WI38 (cell line): ENCODE results near the gene MRGPRF.

ENCODE experiments used
- H3K4me3 ChIP-seq: 2 replicates; pipeline ENCODE4 v1.5.1; 2011; ENCODE audit warnings: low read depth, mild to moderate bottlenecking, control low read depth, low read length
- TF ChIP-seq, protein P1 (sequence below): IDR thresholded peaks from 2 replicates; pipeline ENCODE4 v1.5.1; 2012; ENCODE audit warnings: low read depth, mild to moderate bottlenecking, control low read depth, low read length

Gene MRGPRF

GRCh38 chr11:69009441-69010211 is 3.4 kb downstream of the MRGPRF start:
- peak overlapping the region; percentile 87 for H3K4me3 ChIP-seq
- TF ChIP-seq, protein P1, sequence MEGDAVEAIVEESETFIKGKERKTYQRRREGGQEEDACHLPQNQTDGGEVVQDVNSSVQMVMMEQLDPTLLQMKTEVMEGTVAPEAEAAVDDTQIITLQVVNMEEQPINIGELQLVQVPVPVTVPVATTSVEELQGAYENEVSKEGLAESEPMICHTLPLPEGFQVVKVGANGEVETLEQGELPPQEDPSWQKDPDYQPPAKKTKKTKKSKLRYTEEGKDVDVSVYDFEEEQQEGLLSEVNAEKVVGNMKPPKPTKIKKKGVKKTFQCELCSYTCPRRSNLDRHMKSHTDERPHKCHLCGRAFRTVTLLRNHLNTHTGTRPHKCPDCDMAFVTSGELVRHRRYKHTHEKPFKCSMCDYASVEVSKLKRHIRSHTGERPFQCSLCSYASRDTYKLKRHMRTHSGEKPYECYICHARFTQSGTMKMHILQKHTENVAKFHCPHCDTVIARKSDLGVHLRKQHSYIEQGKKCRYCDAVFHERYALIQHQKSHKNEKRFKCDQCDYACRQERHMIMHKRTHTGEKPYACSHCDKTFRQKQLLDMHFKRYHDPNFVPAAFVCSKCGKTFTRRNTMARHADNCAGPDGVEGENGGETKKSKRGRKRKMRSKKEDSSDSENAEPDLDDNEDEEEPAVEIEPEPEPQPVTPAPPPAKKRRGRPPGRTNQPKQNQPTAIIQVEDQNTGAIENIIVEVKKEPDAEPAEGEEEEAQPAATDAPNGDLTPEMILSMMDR, result no peak

DNA sequence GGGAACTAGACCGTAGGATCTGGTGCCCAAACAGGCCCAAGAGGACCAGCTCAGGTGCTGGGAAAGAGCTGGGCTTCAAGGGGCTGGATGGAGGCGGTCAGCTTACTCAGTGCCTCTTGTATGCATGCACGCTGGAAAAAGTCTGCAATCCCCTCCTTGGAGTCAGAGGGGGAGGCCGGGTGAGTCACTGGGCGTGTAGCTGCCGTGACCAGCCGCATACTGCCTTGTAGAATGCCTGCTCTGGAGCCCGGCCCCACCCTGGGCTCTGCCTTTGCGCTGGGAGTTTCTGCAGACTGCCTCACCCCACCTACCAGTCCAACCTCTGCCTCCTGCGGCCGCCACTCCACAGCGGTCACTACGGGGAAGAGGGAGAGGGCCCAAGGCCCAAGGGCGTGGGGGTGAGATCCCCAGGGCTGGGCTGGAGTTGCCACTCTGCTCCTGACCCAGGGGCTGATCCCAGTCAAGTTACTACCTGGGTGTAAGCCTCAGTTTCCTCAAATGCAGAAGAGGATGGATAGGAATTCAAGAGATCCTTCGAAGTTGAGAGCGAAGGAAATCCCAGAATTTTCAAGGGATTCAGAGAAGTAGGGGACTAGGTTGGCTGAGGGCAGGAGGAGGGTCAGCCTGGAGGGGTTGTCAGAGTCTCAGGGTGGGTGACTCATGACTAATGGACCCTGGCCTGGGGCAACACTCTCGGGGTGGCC is 4.2 kb downstream of the MRGPRF start:
- peak overlapping the region; percentile 2; the same call in 1 of the 2 replicates for H3K4me3 ChIP-seq
- TF ChIP-seq, protein P1, result no peak

DNA sequence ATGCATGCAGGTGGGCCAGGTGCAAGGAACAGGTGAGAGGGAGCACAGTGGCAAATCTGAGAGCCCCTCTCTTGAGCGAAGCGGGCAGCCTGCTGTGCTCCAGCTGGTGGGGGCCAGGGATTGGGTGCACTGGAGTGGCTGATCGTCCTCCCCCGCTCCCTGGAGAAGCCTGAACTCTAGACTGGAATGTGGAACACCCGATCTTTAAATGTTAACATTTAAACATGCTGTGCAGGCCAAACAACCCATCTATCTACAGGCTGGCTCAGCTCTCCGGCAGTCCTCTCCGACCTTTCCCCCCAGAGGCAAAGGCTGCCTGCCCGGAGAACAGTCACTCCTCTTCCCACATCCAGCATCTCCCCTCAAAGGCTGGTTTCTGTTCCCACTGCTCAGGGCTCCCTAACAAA is 5.1 kb downstream of the MRGPRF start:
- peak overlapping the region; percentile 2; the same call in 1 of the 2 replicates for H3K4me3 ChIP-seq
- TF ChIP-seq, protein P1, result no peak

- TF ChIP-seq, protein P1, result no peak
- H3K4me3 ChIP-seq, result no peak overlapping the region
Observed at GRCh38 chr11:69006816-69007215, 6.2 kb downstream of the MRGPRF start.

DNA sequence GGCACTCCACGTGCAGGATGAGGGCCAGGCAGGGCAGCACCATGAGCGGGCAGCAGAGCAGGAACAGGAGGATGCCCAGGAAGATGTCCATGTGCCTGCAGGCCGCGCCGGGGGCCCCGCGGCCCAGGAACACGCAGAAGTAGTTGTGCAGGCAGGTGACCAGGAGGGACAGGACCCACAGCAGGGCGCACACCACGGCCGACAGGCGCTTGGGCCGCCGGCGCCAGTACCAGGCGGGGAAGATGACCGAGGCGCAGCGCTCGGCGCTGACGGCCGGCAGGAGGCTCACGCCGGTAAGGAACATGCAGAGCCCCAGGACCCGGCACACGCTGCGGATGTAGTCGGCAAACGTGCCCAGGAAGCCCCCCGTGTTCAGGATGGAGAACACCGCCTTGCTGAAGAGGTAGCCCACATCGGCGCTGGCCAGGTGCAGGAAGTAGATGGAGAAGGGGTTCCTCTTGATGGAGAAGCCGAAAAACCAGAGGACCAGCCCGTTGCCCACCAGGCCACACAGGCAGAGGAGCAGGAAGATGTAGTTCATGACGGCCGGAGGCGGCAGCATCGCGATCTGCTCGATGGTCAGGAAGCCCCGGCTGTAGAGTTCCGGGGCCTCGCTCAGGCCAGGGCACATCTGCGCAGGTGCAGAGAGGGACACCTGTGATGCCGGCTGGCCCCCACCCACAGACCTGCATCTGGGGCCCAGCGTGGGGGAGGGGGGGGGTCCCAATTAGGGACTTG is 7.2 kb downstream of the MRGPRF start:
- TF ChIP-seq, protein P1, result no peak
- H3K4me3 ChIP-seq, result no peak overlapping the region

DNA sequence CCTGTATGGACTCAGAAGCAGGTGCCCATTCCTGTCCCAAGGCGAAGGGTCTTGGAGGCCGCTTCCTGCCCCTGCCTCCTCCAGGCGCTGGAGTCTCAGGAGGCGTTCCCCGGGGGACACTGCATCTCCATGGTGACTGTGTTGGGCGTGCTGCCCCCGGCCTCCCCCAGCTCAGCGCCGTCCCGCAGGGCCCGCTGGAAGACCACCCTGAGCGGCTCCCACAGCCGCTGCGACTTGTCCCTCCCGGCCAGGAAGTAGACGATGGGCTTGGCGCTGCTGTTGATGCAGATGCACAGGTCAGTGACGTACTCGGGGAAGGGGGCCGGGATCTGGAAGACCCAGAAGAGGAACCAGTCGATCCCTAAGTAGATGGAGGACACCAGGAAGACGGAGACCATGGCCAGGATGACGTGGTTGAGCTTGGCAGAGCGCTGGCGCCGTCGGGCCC is 7.8 kb downstream of the MRGPRF start:
- TF ChIP-seq, protein P1, result no peak
- no peak overlapping the region for H3K4me3 ChIP-seq
